ENCODE measurements around the gene TAF5L. TPM values are rescaled to one million over a fixed set of nuclear protein-coding genes. Genes with fewer than 3 reads are reported as not detected.

Gene TAF5L
- total and polyA plus RNA-seq, 2 of the 13 experiments (the other 11 are each of a cell fraction or from before 2014, with no cell fraction given), result 10.8 to 18.2 TPM

- TF ChIP-seq ZBTB33 (CRISPR knock-in tag; IDR thresholded peaks at IDR 0.05) (peak; percentile 32; the same call in 1 of the 2 replicates), ZSCAN29 (CRISPR knock-in tag; conservative IDR thresholded peaks at IDR 0.05) (peak; percentile 77), ZNF232 (CRISPR knock-in tag; IDR thresholded peaks at IDR 0.05; ENCODE audit: borderline replicate concordance) (peak; percentile 71; the same call in 1 of the 2 replicates), HINFP (CRISPR knock-in tag; IDR thresholded peaks at IDR 0.05; ENCODE audit: low read depth) (peak; percentile 98), NR1H2 (CRISPR knock-in tag; IDR thresholded peaks at IDR 0.05; ENCODE audit: borderline replicate concordance, low read depth) (peak; percentile 23; the same call in 1 of the 2 replicates), ZNF644 (CRISPR knock-in tag; IDR thresholded peaks at IDR 0.05; ENCODE audit: low read depth) (no peak), ZC3H13 (CRISPR knock-in tag; IDR thresholded peaks at IDR 0.05) (peak; percentile 80), ZFP91 (CRISPR knock-in tag; IDR thresholded peaks at IDR 0.05; ENCODE audit: borderline replicate concordance) (peak; percentile 92), CBFB (CRISPR knock-in tag; IDR thresholded peaks at IDR 0.05) (peak; percentile 31; the same call in 1 of the 2 replicates), HNRNPL (IDR thresholded peaks at IDR 0.05; ENCODE audit: low read depth, low read length) (0 out of 2 replicates have a peak, but pooled peaks have one; percentile 53), SALL2 (CRISPR knock-in tag; IDR thresholded peaks at IDR 0.05) (no peak; the same call in 1 of the 2 replicates), MLXIP (CRISPR knock-in tag; IDR thresholded peaks at IDR 0.05; ENCODE audit: borderline replicate concordance) (no peak), MXD1 (CRISPR knock-in tag; IDR thresholded peaks at IDR 0.05) (peak; percentile 96), ZMAT3 (CRISPR knock-in tag; conservative IDR thresholded peaks at IDR 0.05) (no peak), CTCF (CRISPR knock-in tag; IDR thresholded peaks at IDR 0.05) (peak; percentile 94), JUN (CRISPR knock-in tag; IDR thresholded peaks at IDR 0.05) (peak; percentile 49; the same call in 1 of the 2 replicates)
Measured at GRCh38 chr1:229558460-229559335, 67.2 kb downstream of the TAF5L start, which contains the start of gene ABCB10 (continued).
